ENCODE measurements around the gene OLFML1.

- no peak for TF ChIP-seq CTCF (IDR thresholded peaks at IDR 0.05 in 4 of 5, conservative IDR thresholded peaks at IDR 0.05 in 1 of 5)
- no peak for TF ChIP-seq POLR2A (IDR thresholded peaks at IDR 0.05)
Measured at GRCh38 chr11:7509966-7510365, 24.7 kb downstream of the OLFML1 start.

Data from gastrocnemius medialis (tissue), 4 donors.